VCaP (cell line): ENCODE data around the gene ARID3A.
"Not testable (repeated sequence)": the region's sequence is repeated elsewhere in the genome, so short reads cannot be mapped to it uniquely, and the experiment has no call there.

ENCODE experiments used
- H3K27ac ChIP-seq: fragments of 450-650 bp; 2 replicates; pipeline ENCODE4 v1.5.1; 2017
- CTCF ChIP-seq: fragments of 450-650 bp; conservative IDR thresholded peaks from 2 replicates; pipeline ENCODE4 v1.5.1; 2017; ENCODE audit warnings: mild to moderate bottlenecking, moderate library complexity

The ARID3A gene

DNA sequence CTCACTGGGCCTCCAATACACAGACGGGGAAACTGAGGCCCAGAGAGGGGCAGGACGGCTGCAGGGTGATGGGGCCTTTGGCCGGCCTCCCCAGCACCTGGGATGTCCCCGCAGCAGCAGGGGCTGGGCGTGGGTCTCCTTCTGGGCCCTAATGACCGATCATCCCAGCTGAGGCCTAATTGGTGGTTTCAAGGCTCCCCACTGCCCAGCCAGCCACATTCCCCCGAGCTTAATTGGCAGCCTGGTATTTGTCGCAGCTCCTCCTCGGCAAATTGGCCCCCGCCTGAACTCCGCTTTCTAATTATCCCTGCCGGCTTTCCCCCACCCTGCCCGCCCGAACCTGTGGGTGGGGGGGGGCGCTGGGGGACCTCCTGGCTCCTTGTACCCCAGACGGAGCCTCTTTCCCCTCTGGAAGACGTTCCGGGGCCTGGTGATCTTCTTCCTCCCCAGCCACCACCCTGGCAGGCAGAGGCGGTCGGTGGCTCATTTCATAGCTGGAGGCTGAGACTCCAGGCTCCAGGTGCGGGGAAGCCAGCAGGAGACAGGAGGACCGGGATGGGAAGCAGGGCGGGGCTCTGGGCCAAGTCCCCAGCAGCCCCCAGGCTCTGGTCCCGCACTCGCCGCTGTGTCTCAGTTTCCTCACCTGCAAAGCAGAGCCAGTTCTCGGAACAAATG lies 31.1 kb downstream of the ARID3A start:
- TF ChIP-seq CTCF: no peak
- H3K27ac ChIP-seq: no peak overlapping the region

DNA sequence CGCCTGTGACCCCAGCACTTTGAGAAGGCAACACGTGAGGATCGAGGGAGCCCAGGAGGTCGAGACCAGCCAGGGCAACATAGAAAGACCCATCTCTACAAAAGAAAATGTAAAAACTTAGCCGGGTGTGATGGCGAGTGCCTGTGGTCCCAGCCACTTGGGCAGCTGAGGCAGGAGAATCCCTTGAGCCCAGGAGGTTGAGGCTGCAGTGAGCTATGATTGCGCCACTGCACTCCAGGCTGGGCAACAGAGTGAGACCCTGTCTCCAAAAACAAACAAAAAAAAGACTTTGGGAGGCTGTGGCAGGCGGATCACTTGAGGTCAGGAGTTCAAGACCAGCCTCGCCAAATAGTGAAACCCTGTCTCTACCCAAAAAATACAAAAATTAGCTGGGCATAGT lies 31.7 kb downstream of the ARID3A start:
- not testable (repeated sequence) for H3K27ac ChIP-seq

DNA sequence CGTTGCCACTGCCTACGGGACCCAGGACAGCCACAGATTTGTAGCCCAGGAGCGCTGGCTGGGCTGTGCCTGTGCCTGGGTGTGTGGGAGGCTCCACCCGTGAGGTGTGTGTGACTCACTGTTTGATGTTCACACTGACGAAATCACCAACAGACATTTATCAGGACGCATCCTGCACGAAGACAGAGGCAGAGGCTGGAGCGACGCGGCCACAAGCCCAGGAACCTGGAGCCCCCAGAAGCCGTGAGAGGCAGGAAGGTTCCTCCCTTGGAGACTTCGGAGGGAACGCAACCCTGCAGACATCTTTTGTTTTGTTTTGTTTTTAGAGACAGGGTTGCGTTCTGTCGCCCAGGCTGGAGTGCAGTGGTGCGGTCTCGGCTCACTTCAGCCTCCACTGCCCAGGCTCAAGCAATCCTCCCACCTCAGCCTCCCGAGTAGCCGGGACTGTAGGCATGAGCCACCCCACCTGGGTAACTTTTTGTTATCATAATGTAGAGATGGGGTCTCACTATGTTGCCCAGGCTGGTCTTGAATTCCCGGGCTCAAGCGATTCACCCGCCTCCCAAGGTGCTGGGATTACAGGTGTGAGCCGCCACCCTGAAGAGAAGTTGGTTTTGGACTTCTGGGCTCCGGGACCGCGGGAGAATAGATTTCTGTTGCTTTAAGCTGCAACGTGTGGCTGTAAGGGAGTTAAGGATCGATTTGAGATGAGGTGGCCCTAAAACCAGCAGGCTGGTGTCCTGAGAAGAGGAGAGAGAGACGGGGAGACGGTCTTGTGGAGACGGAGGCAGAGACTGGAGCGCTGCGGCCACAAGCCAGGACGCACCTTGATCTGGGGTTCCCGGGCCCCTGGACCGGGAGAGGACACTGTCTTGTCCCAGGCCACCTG lies 33.4 kb downstream of the ARID3A start:
- no peak for TF ChIP-seq CTCF
- no peak overlapping the region for H3K27ac ChIP-seq

- TF ChIP-seq CTCF: no peak
- no peak overlapping the region for H3K27ac ChIP-seq
These were observed 34.2 kb downstream of the ARID3A start for GRCh38 chr19:960020-960419.

GRCh38 chr19:960601-960938 lies 34.7 kb downstream of the ARID3A start:
- H3K27ac ChIP-seq: no peak overlapping the region
- TF ChIP-seq CTCF: no peak

- H3K27ac ChIP-seq: no peak overlapping the region
- no peak for TF ChIP-seq CTCF
These were observed 36.2 kb downstream of the ARID3A start for GRCh38 chr19:961866-962620.

- TF ChIP-seq CTCF: no peak
These were observed 37.0 kb downstream of the ARID3A start for GRCh38 chr19:962683-963400.

More at GRCh38 chr19:962683-963400, 37.0 kb downstream of the ARID3A start:
- no peak overlapping the region for H3K27ac ChIP-seq
